Medulla oblongata (tissue), 1 donor: ENCODE measurements around the gene GUK1.
A peak's percentile ranks its signal among the peaks of the same experiment; 100 is the strongest.

ENCODE experiments used
- DNase-seq: peaks from one replicate; pipeline ENCODE4 v3.0.0-alpha.2; 2015; ENCODE audit errors: extremely low spot score

Gene GUK1

DNA sequence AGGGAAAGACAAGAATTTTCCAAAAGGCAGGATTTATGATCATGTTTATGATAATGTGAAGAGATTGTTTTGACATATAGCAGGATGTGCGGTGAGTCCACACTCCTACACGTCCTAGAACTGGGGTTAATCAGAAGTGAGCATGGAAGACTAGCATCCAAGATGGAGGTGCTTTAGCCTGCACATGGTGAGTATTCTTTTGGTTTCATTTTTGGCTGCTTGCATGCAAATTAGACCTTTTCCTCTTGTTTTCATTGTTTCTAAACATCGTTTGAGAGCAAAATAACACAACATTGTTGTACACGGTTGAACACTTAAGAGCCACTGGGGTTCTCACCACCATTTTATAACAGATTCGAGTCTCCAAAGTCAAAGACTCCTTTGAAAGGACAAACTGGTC is 14.9 kb upstream of the GUK1 start:
- DNase-seq: no peak

GRCh38 chr1:228131766-228132165 is 8.3 kb upstream of the GUK1 start:
- DNase-seq: no peak

GRCh38 chr1:228134591-228134990 is 5.5 kb upstream of the GUK1 start:
- no peak for DNase-seq

GRCh38 chr1:228136901-228137300 is 3.2 kb upstream of the GUK1 start:
- no peak for DNase-seq

DNA sequence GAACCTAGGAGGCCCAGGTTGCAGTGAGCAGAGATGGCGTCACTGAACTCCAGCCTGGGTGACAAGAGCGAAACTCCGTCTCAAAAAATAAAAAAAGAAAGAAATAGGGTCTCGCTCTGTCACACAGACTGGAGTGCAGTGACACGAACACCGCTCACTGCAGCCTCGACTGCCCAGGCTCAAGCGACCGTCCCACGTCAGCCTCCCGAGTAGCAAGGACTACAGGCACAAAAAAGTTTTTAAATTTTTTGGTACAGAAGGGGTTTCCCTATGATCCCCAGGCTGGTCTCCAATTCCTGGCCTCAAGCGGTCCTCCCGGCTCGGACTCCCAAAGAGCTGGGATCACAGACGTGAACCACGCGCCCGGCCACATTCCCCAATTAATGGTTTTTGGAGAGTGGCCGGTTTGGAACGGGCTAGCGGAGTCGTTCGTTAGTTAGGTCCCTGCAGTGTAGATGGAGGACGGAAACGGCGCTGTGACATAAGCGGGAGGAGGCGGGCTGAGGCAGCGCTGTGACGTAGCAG is 611 bp upstream of the GUK1 start:
- DNase-seq: no peak

- DNase-seq: no peak
Observed at GRCh38 chr1:228140724-228141225, 696 bp downstream of the GUK1 start.

- DNase-seq: peak; percentile 30
Observed at GRCh38 chr1:228141226-228142044, 1.4 kb downstream of the GUK1 start.

- no peak for DNase-seq
Observed at GRCh38 chr1:228142155-228142691, 2.1 kb downstream of the GUK1 start.

GRCh38 chr1:228142701-228143136 is 2.6 kb downstream of the GUK1 start:
- DNase-seq: no peak

DNA sequence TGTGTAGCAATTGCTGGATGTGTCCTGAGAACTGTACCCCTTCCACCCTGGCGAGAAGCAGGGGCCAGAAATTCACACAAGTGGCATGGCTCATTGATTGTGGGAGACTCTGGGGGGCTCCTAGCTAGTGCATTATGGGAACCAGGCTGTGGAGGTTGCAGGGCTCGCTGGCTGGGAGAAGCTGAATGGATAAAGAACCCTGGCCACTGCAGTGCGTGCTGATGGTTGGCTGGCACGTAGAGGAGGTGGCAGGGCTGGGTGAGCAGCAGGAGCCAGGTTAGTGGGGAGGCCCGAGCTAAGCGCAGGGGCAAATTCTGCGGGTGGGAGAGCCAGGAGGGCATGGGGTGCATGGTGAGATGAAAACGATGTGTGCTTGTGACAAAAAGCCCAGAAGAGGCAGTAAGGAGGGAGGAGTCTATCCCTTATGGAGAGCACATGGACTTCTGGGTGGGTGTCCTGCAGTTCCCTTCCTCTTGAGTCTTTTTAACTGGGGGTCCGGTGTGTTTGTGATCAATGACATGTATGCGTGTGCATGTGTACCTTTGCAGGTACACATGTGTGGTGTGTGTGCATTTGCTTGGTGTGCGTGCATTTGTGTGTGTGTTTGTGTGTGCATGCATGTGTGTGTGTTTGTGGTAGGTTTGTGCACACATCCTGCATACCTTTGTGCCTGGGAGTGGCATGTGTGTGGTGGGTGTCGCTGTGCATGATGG is 3.6 kb downstream of the GUK1 start:
- no peak for DNase-seq

DNA sequence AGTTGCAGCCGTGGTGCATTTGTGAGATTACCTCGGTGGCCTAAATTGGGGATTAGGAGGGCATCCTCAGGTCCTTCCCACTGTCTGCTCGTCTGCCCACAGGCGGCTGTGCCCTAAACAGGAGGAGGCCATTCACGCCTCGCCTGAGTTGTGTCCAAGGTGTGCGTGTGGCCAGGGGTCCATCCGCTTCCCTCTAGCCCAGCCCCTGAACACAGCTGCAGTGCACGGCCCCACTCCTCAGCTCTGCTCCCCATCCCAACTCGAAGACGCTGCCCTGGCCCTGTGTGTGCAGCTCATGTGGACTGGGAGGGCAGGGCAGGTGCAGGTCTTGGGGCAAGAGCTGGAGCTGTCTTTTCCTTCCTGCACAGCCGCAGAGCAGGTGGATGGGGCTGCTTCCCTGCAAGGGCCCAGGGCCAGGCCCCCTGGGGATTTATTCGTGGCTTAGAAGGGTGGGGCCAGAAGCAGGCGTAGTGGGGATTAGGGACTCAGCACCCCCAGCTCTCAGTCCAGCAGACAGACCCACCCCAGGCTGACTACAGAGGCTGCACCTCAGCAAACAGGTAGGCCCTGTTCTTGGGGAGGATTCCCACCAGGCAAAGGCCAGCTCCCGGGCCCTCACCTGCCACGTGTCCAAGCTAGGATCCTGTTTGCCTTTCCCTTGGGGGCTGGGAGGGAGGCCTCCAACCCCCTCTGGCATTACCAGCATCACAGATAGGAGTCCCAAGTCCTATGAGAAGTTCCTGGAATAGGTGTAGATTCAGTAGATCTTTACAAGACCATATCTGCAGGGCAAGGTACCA is 4.3 kb downstream of the GUK1 start:
- no peak for DNase-seq

- no peak for DNase-seq
Observed at GRCh38 chr1:228144993-228145343, 4.9 kb downstream of the GUK1 start.

GRCh38 chr1:228145463-228146416 is 5.7 kb downstream of the GUK1 start:
- DNase-seq: no peak

DNA sequence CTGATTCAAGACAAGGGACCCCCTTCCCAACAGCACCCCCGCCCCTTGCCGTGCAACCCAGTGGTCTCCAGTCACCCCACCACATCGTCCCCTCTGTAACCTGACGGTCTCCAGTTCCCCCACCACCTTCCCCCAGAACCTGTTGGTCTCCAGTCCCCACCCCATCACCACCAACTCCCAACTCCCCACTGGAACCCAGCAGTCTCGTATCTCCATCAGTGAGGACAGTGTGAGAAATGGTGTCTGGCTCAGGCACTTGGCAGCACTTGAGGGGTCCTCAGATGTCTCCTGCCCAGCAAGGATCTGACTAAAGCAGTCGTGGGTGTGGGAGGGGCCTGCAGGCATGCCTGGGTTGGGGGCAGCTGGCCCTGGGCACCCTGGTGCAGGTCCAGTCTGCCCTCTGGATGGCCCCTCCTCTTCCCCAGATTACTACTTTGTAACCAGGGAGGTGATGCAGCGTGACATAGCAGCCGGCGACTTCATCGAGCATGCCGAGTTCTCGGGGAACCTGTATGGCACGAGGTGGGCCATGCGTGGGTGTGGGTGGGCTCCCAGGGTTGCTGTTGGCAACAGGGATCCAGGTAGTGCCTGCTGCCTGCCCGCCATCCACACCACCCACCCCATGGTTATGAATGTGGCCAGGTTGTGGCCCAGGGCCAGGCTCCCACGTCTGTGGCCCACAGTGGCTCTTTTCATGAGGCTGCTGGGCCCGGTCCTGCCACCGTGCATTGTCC is 6.5 kb downstream of the GUK1 start:
- DNase-seq: no peak

- DNase-seq: no peak
Observed at GRCh38 chr1:228147151-228147693, 7.1 kb downstream of the GUK1 start.

GRCh38 chr1:228147768-228148167 is 7.7 kb downstream of the GUK1 start:
- DNase-seq: no peak

GRCh38 chr1:228148196-228148861 is 8.2 kb downstream of the GUK1 start:
- peak; percentile 36 for DNase-seq

- no peak for DNase-seq
Observed at GRCh38 chr1:228148935-228149405, 8.9 kb downstream of the GUK1 start.
